Spleen (tissue), 7 donors: ENCODE data around the gene PLEKHJ1.

Experiments used
- CTCF ChIP-seq, 11 experiments: fragments of 200-600 bp in 7 of 11; fragments of 450-650 bp in 4 of 11; sonication (generic) in 4 of 11; IDR thresholded peaks in 8 of 11; conservative IDR thresholded peaks in 3 of 11; 1 replicate in 7 of 11; 2 replicates in 4 of 11; pipeline versions ENCODE4 v1.4.0 to v1.8.0; 2016 to 2021; ENCODE audit warnings: antibody characterized with exemption in 11 of 11, inconsistent platforms in 4 of 11, mild to moderate bottlenecking in 1 of 11
- POLR2A ChIP-seq, 3 donors: fragments of 450-650 bp; IDR thresholded peaks; one replicate each; pipeline ENCODE4 v1.5.1; 2017; ENCODE audit warnings: antibody characterized with exemption in 3 of 3, mild to moderate bottlenecking in 1 of 3
- donor health status: DM: no; HTN: no; CAD: no; lungs with moderate emphysema.
- donor health status: DM: no; HTN: no; CAD: no.
- donor health status: DM: no; HTN: no; CAD: no.

- TF ChIP-seq CTCF (IDR thresholded peaks at IDR 0.05 in 8 of 11, conservative IDR thresholded peaks at IDR 0.05 in 3 of 11) (no peak), POLR2A (IDR thresholded peaks at IDR 0.05) (no peak)
These were observed 607 bp downstream of the PLEKHJ1 start for GRCh38 chr19:2235381-2236063.
